ENCODE measurements around the gene PPP2R2D. TPM values are rescaled to one million over a fixed set of nuclear protein-coding genes. Genes with fewer than 3 reads are reported as not detected.
A peak's percentile ranks its signal among the peaks of the same experiment; 100 is the strongest.

The PPP2R2D gene
- total RNA-seq, result 10 to 100 TPM; 22.4 to 33.7 (median 29.1) TPM

DNA sequence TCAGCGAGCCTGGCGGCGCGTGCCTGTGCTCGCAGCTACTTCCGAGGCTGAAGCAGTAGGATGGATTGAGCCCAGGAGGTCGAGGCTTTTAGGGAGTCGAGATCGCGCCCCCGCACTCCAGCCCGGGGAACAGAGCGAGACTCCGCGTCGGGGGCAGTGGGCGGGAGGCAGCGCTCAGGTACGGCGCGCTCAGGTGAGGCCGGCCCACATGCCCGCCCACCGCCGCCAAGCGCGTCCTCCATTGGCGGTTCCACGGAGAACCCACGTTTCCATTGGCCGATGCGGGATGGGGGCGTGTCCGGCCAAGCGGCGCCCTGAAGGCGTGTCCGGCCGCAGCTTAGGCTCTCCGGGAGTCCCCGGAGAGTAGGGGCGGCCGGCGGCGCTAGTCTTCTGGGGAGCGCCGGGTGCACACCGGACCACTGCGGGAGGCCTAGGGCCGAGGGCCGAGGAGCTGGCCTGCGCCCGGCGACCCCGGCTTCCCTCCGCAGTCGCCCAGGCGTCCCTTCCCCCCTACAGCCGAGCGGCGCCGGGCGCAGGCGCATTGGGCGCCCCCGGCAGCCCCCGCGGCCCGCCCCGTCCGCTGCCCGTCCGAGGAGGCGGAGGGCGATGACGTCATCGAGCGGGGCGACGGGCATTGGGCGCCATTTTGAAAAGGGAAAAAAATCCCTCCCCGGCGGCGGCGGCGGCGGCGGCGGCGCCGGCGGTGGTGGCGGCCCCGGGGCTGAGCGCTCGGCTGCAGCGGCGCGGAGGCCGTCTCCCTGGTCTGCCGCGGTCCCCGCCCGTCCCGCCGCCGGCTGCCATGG, at the start of gene PPP2R2D:
PPP2R2D (plus strand) TSS at position 659 of the 803 bp plus-strand sequence; CDS start at position 800, 141 bp downstream.
- intact Hi-C loops (cut with DNase I; ENCODE audit: low total_unique reads), result loop anchor here (1.0 to 2.0 kb wide), 3 partner anchors 48 to 112 kb away; partner anchors contain the start of gene BNIP3
- ATAC-seq, result peak; percentile 92 to 93
- Histone ChIP-seq H3K4me3 (peak within 1 kb of the TSS; percentile 78 to 97 (median 84)), H3K27me3 (peaks cover 3 to 13% (median 6%) of the 10 kb centered on the region in 3 donors), H3K27ac (peak within 1 kb of the TSS; percentile 86 to 96 (median 89)), H3K4me1 (peaks cover 36 to 42% of the 10 kb centered on the region in 2 donors), H3K9me3 (no peaks in the 10 kb centered on the region), H3K36me3 (no peaks in the 10 kb centered on the region)
- peak; percentile 91 to 92 for DNase-seq
- in situ Hi-C loops (cut with MboI; ENCODE audit: low sequenced_read_pairs in 4 of 4), result no loop called here
- peak; percentile 68 to 77 for TF ChIP-seq POLR2A (IDR thresholded peaks at IDR 0.05)
- TF ChIP-seq, protein P1, sequence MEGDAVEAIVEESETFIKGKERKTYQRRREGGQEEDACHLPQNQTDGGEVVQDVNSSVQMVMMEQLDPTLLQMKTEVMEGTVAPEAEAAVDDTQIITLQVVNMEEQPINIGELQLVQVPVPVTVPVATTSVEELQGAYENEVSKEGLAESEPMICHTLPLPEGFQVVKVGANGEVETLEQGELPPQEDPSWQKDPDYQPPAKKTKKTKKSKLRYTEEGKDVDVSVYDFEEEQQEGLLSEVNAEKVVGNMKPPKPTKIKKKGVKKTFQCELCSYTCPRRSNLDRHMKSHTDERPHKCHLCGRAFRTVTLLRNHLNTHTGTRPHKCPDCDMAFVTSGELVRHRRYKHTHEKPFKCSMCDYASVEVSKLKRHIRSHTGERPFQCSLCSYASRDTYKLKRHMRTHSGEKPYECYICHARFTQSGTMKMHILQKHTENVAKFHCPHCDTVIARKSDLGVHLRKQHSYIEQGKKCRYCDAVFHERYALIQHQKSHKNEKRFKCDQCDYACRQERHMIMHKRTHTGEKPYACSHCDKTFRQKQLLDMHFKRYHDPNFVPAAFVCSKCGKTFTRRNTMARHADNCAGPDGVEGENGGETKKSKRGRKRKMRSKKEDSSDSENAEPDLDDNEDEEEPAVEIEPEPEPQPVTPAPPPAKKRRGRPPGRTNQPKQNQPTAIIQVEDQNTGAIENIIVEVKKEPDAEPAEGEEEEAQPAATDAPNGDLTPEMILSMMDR (IDR thresholded peaks at IDR 0.05 in 4 of 5, conservative IDR thresholded peaks at IDR 0.05 in 1 of 5), result no peak

DNA sequence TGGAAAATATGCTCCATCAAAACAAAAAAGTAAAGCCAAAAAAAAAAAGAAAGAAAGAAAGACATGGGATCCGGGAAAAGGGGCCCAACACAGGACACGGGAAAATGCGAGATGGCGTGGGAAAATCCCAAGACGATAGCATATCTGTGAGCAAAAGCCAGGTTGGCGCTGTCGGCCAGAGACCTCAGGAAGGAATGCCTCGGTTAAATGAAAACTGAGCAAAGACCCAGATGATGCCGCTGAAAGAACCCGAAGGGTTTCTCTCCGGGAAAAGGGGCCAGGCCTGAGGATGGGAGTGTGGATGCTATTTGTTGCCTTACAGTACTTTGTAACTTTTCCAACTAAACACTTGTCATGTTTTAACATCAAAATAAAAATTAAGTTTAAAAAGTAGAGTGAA, 49.5 kb upstream of the PPP2R2D start:
- DNase-seq (no peak), ATAC-seq (no peak)
- no peaks in the 10 kb centered on the region for H3K4me1 ChIP-seq
- no peak overlapping the region for H3K27ac ChIP-seq
- no peak for TF ChIP-seq POLR2A (IDR thresholded peaks at IDR 0.05)
- TF ChIP-seq, protein P1 (IDR thresholded peaks at IDR 0.05 in 4 of 5, conservative IDR thresholded peaks at IDR 0.05 in 1 of 5), result no peak
- intact Hi-C loops (cut with DNase I; ENCODE audit: low total_unique reads), result no loop called here
- no peaks in the 10 kb centered on the region for H3K9me3 ChIP-seq
- H3K36me3 ChIP-seq, result no peaks in the 10 kb centered on the region
- in situ Hi-C loops (cut with MboI; ENCODE audit: low sequenced_read_pairs in 4 of 4), result no loop called here
- H3K4me3 ChIP-seq, result no peak overlapping the region
- H3K27me3 ChIP-seq, result peaks cover 0 to 3% (median 0%) of the 10 kb centered on the region in 3 donors

DNA sequence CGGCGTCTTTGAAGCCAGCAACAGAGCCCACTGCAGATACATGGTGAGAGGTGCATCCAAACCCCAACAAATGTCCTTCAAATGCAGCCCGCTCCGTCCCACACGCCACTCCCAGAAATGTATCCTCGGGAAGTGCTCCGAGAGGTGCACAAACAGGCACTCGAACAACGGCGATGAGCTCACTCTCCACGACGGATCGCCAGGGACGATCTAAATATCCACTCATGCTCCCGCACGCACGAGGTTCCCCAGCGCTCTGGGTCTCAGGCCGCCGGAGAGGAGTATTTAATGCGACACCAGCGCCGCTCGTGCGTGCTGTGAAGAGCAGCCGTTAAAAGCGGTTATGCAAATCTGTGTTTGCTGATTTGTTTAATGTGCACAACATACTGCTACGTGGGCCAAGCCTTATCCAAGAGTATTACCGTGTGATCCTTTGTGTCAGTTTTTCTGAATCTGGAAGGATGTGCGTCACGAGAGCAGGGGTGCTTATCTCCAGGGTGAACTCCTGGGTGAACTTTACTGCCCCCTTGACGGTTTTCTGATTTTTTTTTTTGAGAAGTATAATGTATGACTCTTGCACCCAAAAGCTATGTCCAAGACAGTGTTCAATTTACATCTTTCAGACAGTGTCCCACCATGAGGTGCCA, 48.5 kb upstream of the PPP2R2D start:
- Histone ChIP-seq H3K9me3 (no peaks in the 10 kb centered on the region), H3K27me3 (peaks cover 0 to 7% (median 3%) of the 10 kb centered on the region in 3 donors), H3K4me1 (no peaks in the 10 kb centered on the region), H3K36me3 (no peaks in the 10 kb centered on the region), H3K27ac (no peak overlapping the region), H3K4me3 (no peak overlapping the region)
- TF ChIP-seq, protein P1 (IDR thresholded peaks at IDR 0.05 in 4 of 5, conservative IDR thresholded peaks at IDR 0.05 in 1 of 5), result no peak
- TF ChIP-seq POLR2A (IDR thresholded peaks at IDR 0.05), result no peak
- in situ Hi-C loops (cut with MboI; ENCODE audit: low sequenced_read_pairs in 4 of 4) (no loop called here), intact Hi-C loops (cut with DNase I; ENCODE audit: low total_unique reads) (no loop called here)
- no peak for ATAC-seq
- DNase-seq, result no peak

DNA sequence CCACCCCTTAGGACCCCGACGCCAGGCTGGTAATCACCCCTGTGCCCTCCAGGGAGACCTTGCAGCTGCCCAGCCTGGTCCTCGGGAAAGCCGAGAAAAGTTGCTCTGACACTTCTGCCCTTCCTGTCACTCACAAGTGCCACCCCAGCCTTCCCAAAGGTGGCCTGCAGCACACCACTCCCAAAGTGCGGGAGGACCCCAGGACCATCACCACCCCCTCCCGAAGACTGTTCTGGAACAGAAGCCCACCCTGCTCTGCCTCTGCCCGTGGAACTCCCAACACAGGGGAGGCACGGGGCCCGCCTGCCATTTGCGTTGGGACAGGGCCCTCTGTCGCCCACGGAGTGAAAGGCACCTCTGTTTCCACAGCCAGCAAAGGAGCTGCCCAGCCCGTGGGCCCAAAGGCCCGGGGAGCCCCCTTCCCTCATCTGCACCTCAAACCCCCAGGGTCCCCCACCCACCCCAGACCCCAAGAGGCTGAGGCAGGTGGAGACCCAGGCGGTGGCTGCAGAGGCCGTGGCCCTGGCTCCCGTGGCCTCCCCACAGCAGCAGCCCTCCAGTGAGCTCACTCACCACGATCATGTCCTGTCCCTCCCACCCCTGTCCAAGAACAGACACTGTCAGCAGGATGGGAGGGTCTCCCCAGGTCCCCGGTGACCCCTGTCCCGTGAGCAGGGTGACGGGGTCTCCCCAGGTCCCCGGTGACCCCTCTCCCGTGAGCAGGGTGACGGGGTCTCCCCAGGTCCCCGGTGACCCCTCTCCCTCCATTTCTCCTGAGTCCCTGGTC, 47.8 kb upstream of the PPP2R2D start:
- no peak for DNase-seq
- in situ Hi-C loops (cut with MboI; ENCODE audit: low sequenced_read_pairs in 4 of 4), result no loop called here
- TF ChIP-seq POLR2A (IDR thresholded peaks at IDR 0.05), result no peak
- TF ChIP-seq, protein P1 (IDR thresholded peaks at IDR 0.05 in 4 of 5, conservative IDR thresholded peaks at IDR 0.05 in 1 of 5), result no peak
- H3K4me3 ChIP-seq, result no peak overlapping the region
- H3K27ac ChIP-seq, result no peak overlapping the region
- no peaks in the 10 kb centered on the region for H3K36me3 ChIP-seq
- peaks cover 0 to 12% (median 3%) of the 10 kb centered on the region in 3 donors for H3K27me3 ChIP-seq
- no peak for ATAC-seq
- intact Hi-C loops (cut with DNase I; ENCODE audit: low total_unique reads), result no loop called here
- no peaks in the 10 kb centered on the region for H3K4me1 ChIP-seq
- no peaks in the 10 kb centered on the region for H3K9me3 ChIP-seq

All from gastrocnemius medialis (tissue), 4 donors.